Common myeloid progenitor, CD34-positive (primary cell): ENCODE data around the gene C2orf92.
A peak's percentile ranks its signal among the peaks of the same experiment; 100 is the strongest.

Experiments used
- CTCF ChIA-PET: fragments of 350-600 bp; sonication (Branson Sonifier 250); formaldehyde crosslinking; loops from one replicate; lab custom pipeline; 2021; ENCODE audit warnings: antibody characterized with exemption; lab: Charles Lee
- POLR2A ChIA-PET: fragments of 350-600 bp; sonication (Branson Sonifier 250); formaldehyde crosslinking; loops from one replicate; lab custom pipeline; 2021; ENCODE audit warnings: antibody characterized with exemption; lab: Charles Lee
- DNase-seq, 3 donors: peaks; one replicate each; pipeline versions ENCODE4 v3.0.0 to v3.0.0-alpha.2; 2013
- H3K27ac ChIP-seq, 2 experiments: 1 replicate in 1 of 2; 2 replicates in 1 of 2; pipeline ENCODE4 v1.7.0; 2013; ENCODE audit warnings: inconsistent platforms in 2 of 2, low read length in 2 of 2, mild to moderate bottlenecking in 2 of 2, low read depth in 1 of 2, moderate library complexity in 1 of 2; ENCODE audit not compliant: severe bottlenecking in 2 of 2, insufficient read depth in 1 of 2, poor library complexity in 1 of 2
- H3K27me3 ChIP-seq, 5 experiments: replicated peaks in 2 of 5; 1 replicate in 3 of 5; 2 replicates in 2 of 5; pipeline versions ENCODE4 v1.6.1 to v1.7.0; 2013; ENCODE audit warnings: low read length in 4 of 5, mild to moderate bottlenecking in 2 of 5, moderate library complexity in 2 of 5, inconsistent platforms in 1 of 5; ENCODE audit not compliant: insufficient read depth in 5 of 5, control insufficient read depth in 4 of 5
- H3K36me3 ChIP-seq, 4 experiments: 1 replicate in 2 of 4; 2 replicates in 2 of 4; pipeline versions ENCODE4 v1.6.1 to v1.7.0; 2013; ENCODE audit warnings: low read length in 3 of 4, control low read depth in 1 of 4, mild to moderate bottlenecking in 1 of 4; ENCODE audit not compliant: control insufficient read depth in 4 of 4, insufficient read depth in 4 of 4
- H3K4me1 ChIP-seq, 4 experiments: 1 replicate in 3 of 4; 2 replicates in 1 of 4; pipeline versions ENCODE4 v1.6.1 to v1.7.1; 2013; ENCODE audit warnings: low read length in 3 of 4, mild to moderate bottlenecking in 3 of 4, control low read depth in 1 of 4, inconsistent platforms in 1 of 4, moderate library complexity in 1 of 4; ENCODE audit not compliant: control insufficient read depth in 4 of 4, insufficient read depth in 4 of 4; ENCODE audit errors: control extremely low read depth in 1 of 4
- H3K4me3 ChIP-seq, 7 experiments: 1 replicate in 4 of 7; 2 replicates in 3 of 7; pipeline versions ENCODE4 v1.5.1 to v1.7.0; 2013; ENCODE audit warnings: mild to moderate bottlenecking in 7 of 7, low read length in 6 of 7, moderate library complexity in 6 of 7, inconsistent platforms in 2 of 7, low read depth in 2 of 7, control low read depth in 1 of 7; ENCODE audit not compliant: insufficient read depth in 4 of 7, control insufficient read depth in 1 of 7; ENCODE audit errors: extremely low read depth in 1 of 7
- H3K9me3 ChIP-seq, 5 experiments: 1 replicate in 4 of 5; 2 replicates in 1 of 5; pipeline versions ENCODE4 v1.6.1 to v1.7.1; 2013; ENCODE audit warnings: low read length in 4 of 5, mild to moderate bottlenecking in 2 of 5, inconsistent platforms in 1 of 5, low read depth in 1 of 5, moderate library complexity in 1 of 5; ENCODE audit not compliant: control insufficient read depth in 4 of 5, insufficient read depth in 2 of 5; ENCODE audit errors: control extremely low read depth in 1 of 5
- WGBS: methylation state at CpG from one replicate; pipeline ENCODE4 v1.1.5; 2013; ENCODE audit not compliant: insufficient coverage; 5-methylcytosine and 5-hydroxymethylcytosine counted together

Gene C2orf92

DNA sequence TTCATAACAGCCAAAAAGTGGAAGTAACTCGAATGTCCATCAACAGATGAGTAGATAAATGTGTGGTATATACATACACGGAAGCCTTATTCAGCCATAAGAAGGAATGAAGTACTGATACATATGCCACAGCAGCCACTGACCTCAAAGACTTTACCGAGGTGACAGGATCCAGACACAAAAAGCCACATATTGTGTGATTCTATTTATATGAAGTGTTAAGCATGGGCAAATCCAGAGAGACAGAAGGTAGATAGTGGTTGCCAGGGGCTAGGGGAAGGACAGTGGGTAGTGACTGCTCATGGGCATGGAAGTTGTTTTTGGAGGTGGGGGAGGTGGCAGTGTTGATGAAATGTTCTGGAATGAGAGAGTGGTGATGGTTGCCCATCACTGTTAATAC lies 77.8 kb downstream of the C2orf92 start:
- WGBS, result 100% methylated on average over 1 of the region's 3 CpGs
- CTCF ChIA-PET, result interaction anchor here (1.7 to 10.5 kb wide), 5 partner anchors 10 to 157 kb away, joined by 4 to 131 read pairs (median 7); partner anchors contain the start of gene ZAP70

DNA sequence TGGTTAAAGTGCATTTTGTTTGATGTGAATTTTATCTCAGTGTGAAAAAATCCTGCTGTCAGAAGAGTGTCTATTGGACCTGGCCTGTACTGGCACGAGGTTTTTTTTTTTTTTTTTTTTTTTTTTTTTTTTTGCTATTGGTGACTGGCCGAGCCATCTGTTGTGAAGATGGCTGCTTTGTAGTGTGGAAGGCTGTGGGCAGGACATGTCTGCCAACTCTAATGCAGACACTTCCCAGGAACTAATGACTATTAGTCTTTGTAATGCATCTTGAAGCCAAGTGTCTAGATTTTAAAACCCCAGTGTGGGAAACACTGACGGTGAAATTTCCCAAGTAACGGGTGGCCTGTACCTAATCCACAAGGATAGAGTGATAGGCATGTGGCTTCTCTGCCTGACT lies 78.2 kb downstream of the C2orf92 start:
- H3K27me3 ChIP-seq, result no peaks in the 10 kb centered on the region
- 100% methylated on average over 2 of the region's 4 CpGs for WGBS
- ChIA-PET CTCF (interaction anchor here (0.7 to 10.5 kb wide), 9 partner anchors 11 to 157 kb away, joined by 3 to 131 read pairs (median 5); partner anchors contain the start of gene ZAP70), POLR2A (interaction anchor here (0.6 kb wide), 1 partner anchor 1319 kb away, joined by 3 read pairs; no protein-coding TSS in a partner anchor)
- no peak for DNase-seq
- H3K27ac ChIP-seq, result no peak overlapping the region
- H3K36me3 ChIP-seq, result peaks cover 0 to 4% (median 0%) of the 10 kb centered on the region in 4 experiments
- peaks cover 0 to 12% (median 4%) of the 10 kb centered on the region in 4 experiments for H3K4me1 ChIP-seq
- H3K9me3 ChIP-seq, result no peaks in the 10 kb centered on the region
- no peak overlapping the region for H3K4me3 ChIP-seq

More for the DNA sequence above, 77.8 kb downstream of the C2orf92 start:
- DNase-seq, result peak in 2 of 3 donors; percentile 26 to 33
- Histone ChIP-seq H3K4me1 (peaks cover 0 to 15% (median 5%) of the 10 kb centered on the region in 4 experiments), H3K4me3 (no peak overlapping the region), H3K27ac (no peak overlapping the region), H3K9me3 (no peaks in the 10 kb centered on the region), H3K27me3 (no peaks in the 10 kb centered on the region), H3K36me3 (peaks cover 0 to 4% (median 0%) of the 10 kb centered on the region in 4 experiments)
- POLR2A ChIA-PET, result interaction anchor here (0.6 kb wide), 1 partner anchor 1320 kb away, joined by 3 read pairs; no protein-coding TSS in a partner anchor

DNA sequence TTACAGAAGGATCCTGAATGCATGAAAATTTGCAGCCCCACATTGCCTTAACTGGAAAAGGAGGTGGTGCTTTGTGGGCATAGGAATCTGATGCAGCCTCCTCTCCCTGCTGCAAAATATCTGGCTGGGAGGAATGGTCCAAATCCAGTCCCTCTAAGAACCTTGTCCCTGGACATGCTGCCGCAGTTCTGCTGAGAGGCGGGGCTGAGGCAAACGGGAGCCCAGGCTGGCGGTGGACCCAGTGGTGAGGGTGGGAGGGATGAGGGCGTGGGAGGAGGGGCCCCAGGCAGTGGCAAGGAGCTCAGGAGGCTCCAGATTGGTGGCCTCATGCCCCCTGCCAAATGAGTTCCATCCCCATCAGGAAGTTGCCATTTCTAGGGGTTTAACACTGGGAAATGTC lies 80.1 kb downstream of the C2orf92 start:
- ChIA-PET POLR2A (no interaction called here), CTCF (interaction anchor here (1.0 to 4.4 kb wide), 4 partner anchors 8 to 159 kb away, joined by 4 to 43 read pairs (median 22); no protein-coding TSS in a partner anchor)
- WGBS, result 83% methylated on average over 2 of the region's 5 CpGs

DNA sequence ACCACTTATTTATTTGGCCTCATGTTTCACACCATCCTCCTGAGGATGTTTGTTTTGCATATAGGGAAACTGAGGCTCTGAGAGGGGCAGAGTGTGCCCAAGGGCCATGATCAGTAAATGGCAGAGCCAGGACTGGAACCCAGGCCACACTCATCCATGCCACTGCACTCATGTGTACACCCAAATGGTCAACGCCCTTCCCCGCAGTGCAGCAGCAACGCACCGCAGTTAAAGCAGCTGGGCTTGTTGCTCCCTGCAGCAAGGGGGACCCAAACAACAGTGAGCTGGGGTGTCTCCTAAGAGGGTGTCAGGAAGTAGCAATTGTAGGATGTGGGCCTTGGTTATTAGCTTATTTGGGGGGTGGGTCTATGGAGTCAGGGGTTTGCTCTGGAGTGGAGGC lies 80.5 kb downstream of the C2orf92 start:
- Histone ChIP-seq H3K4me3 (no peak overlapping the region), H3K36me3 (peaks cover 2 to 9% (median 2%) of the 10 kb centered on the region in 4 experiments), H3K27ac (no peak overlapping the region), H3K4me1 (peaks cover 0 to 12% (median 4%) of the 10 kb centered on the region in 4 experiments), H3K27me3 (no peaks in the 10 kb centered on the region), H3K9me3 (no peaks in the 10 kb centered on the region)
- CTCF ChIA-PET, result interaction anchor here (0.9 to 4.4 kb wide), 4 partner anchors 9 to 159 kb away, joined by 3 to 39 read pairs (median 4); no protein-coding TSS in a partner anchor
- 93% methylated on average over 4 of the region's 4 CpGs for whole genome bisulfite sequencing
- no peak for DNase-seq
- POLR2A ChIA-PET, result no interaction called here

More for the DNA sequence above, 80.1 kb downstream of the C2orf92 start:
- H3K4me1 ChIP-seq, result peaks cover 0 to 12% (median 4%) of the 10 kb centered on the region in 4 experiments
- no peaks in the 10 kb centered on the region for H3K27me3 ChIP-seq
- no peak for DNase-seq
- H3K36me3 ChIP-seq, result peaks cover 0 to 5% (median 0%) of the 10 kb centered on the region in 4 experiments
- H3K4me3 ChIP-seq, result no peak overlapping the region
- no peaks in the 10 kb centered on the region for H3K9me3 ChIP-seq
- H3K27ac ChIP-seq, result no peak overlapping the region

DNA sequence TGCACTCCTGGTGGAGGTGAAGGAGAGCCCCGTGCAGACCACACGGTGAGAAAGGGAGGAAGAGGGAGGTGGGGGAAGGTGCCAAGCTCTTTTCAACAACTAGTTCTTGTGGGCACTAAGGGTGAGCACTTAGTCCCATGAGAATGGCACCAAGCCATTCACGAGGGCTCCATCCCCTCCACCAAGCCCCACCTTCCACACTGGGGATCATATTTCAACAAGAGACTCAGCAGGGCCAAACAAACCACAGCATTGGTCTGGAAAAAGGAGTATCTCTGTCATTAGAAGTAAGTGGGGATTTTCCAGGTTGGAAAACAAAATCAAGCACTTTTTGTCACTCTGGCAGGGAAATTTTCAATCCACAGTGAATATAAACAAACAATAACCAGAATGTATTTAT lies 82.2 kb downstream of the C2orf92 start:
- POLR2A ChIA-PET, result no interaction called here
- no peak for DNase-seq
- CTCF ChIA-PET, result interaction anchor here (1.0 to 4.4 kb wide), 4 partner anchors 12 to 55 kb away, joined by 3 to 39 read pairs (median 4); no protein-coding TSS in a partner anchor
- Histone ChIP-seq H3K4me1 (peaks cover 0 to 9% (median 3%) of the 10 kb centered on the region in 4 experiments), H3K36me3 (peaks cover 6 to 24% (median 11%) of the 10 kb centered on the region in 4 experiments), H3K27me3 (no peaks in the 10 kb centered on the region), H3K27ac (no peak overlapping the region), H3K9me3 (no peaks in the 10 kb centered on the region), H3K4me3 (no peak overlapping the region)
- 82% methylated on average over 2 of the region's 3 CpGs for WGBS
